GM12801 (cell line): Measurements from ENCODE around the gene FREM2.

Experiments
- TF ChIP-seq, protein P1 (sequence below): IDR thresholded peaks from one replicate; pipeline ENCODE4 v1.5.1; 2011; ENCODE audit warnings: control low read depth; ENCODE audit not compliant: insufficient read length; ENCODE audit errors: extremely low read depth

Gene FREM2

DNA sequence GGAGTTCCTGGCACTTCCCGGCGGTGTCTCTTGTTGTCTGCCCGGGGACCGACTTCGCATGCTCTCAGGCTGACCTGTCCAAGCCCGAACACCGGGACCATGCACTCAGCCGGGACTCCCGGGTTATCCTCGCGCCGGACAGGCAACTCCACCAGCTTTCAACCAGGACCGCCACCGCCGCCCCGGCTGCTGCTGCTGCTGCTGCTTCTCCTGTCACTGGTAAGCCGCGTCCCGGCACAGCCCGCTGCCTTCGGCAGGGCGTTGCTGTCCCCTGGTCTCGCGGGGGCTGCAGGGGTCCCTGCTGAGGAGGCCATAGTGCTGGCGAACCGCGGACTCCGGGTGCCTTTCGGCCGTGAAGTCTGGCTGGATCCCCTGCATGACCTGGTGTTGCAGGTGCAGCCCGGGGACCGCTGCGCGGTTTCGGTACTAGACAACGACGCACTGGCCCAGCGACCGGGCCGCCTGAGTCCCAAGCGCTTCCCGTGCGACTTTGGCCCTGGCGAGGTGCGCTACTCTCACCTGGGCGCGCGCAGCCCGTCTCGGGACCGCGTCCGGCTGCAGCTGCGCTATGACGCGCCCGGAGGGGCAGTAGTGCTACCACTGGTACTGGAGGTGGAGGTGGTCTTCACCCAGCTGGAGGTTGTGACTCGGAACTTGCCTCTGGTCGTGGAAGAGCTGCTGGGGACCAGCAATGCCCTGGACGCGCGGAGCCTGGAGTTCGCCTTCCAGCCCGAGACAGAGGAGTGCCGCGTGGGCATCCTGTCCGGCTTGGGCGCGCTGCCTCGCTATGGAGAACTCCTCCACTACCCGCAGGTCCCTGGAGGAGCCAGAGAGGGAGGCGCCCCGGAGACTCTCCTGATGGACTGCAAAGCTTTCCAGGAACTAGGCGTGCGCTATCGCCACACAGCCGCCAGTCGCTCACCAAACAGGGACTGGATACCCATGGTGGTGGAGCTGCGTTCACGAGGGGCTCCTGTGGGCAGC, 661 bp downstream of the FREM2 start:
- TF ChIP-seq, protein P1, sequence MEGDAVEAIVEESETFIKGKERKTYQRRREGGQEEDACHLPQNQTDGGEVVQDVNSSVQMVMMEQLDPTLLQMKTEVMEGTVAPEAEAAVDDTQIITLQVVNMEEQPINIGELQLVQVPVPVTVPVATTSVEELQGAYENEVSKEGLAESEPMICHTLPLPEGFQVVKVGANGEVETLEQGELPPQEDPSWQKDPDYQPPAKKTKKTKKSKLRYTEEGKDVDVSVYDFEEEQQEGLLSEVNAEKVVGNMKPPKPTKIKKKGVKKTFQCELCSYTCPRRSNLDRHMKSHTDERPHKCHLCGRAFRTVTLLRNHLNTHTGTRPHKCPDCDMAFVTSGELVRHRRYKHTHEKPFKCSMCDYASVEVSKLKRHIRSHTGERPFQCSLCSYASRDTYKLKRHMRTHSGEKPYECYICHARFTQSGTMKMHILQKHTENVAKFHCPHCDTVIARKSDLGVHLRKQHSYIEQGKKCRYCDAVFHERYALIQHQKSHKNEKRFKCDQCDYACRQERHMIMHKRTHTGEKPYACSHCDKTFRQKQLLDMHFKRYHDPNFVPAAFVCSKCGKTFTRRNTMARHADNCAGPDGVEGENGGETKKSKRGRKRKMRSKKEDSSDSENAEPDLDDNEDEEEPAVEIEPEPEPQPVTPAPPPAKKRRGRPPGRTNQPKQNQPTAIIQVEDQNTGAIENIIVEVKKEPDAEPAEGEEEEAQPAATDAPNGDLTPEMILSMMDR = no peak

DNA sequence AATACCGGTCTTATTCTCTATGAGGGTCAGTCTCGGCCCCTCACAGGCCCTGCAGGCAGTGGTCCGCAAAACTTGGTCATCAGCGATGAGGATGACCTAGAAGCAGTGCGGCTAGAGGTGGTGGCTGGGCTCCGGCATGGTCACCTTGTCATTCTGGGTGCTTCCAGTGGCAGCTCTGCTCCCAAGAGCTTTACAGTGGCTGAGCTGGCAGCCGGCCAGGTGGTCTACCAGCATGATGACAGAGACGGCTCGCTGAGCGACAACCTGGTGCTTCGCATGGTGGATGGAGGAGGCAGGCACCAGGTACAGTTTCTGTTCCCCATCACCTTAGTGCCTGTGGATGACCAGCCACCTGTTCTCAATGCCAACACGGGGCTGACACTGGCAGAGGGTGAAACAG, 1.8 kb downstream of the FREM2 start:
- TF ChIP-seq, protein P1 = no peak

DNA sequence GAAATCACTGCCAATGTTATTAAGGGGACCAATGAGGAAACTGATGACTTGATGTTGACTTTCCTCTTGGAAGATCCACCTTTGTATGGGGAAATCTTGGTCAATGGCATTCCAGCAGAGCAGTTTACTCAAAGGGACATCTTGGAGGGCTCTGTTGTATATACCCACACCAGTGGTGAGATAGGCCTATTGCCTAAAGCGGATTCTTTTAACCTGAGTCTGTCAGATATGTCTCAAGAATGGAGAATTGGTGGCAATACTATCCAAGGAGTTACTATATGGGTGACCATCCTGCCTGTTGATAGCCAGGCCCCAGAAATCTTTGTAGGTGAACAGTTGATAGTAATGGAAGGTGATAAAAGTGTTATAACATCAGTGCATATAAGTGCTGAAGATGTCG, 3.4 kb downstream of the FREM2 start:
- TF ChIP-seq, protein P1 = no peak

DNA sequence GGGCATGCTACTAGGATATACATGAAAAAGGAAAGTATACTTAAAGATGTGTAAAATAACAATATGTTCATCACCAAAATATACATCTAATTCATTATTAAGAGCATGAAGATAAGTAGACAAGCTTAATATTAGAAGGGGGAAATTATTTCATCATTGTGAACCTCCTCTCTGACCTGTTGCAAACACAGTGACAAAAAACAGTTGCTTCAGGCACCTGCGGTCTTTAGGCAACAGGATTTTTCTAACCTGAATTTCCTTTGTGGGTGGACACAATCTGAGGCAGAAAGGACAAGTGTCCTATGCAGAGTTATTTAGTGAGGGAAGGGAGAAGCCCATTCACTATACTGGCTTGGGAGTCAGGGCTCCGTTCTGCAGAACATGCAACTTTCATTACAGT, 6.3 kb downstream of the FREM2 start:
- TF ChIP-seq, protein P1 = no peak

DNA sequence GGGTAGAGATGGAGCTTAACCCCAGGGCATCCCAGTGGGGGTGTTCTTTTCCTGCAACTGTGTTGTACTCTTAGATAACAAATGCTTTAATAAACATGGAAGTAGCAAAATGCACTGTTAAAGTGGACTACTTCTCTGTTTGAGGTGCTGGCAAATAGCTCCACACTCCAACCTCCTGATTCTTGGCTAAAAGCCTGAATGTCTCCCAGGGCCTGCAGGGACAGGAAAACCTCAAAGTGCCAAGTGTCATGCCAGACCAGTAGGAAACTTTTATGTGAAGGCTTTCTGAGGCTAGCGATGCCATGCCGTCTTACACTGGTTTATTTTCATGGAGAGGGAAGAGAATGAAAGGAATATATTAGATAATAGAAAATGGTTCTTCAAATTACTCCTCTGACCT, 6.8 kb downstream of the FREM2 start:
- TF ChIP-seq, protein P1 = no peak

DNA sequence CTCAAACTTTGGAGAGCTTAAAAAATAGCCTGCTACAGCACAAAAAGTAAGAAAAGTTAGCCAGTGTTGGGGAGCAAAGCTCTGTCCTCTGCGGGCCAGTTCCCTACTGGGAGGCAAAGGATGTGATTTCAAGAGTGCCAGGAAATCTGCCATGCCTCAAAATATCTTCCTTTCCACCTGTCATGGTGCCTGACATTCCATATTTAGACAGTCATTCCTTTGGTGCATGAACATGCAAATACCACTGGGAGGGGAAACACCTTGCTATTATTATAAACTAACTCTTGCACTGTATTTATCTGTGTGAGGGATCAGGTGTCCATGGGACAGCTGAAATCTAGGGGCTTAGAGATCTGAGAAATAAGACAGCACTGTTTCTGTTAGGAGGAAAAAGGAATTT, 10.3 kb downstream of the FREM2 start:
- TF ChIP-seq, protein P1 = no peak

DNA sequence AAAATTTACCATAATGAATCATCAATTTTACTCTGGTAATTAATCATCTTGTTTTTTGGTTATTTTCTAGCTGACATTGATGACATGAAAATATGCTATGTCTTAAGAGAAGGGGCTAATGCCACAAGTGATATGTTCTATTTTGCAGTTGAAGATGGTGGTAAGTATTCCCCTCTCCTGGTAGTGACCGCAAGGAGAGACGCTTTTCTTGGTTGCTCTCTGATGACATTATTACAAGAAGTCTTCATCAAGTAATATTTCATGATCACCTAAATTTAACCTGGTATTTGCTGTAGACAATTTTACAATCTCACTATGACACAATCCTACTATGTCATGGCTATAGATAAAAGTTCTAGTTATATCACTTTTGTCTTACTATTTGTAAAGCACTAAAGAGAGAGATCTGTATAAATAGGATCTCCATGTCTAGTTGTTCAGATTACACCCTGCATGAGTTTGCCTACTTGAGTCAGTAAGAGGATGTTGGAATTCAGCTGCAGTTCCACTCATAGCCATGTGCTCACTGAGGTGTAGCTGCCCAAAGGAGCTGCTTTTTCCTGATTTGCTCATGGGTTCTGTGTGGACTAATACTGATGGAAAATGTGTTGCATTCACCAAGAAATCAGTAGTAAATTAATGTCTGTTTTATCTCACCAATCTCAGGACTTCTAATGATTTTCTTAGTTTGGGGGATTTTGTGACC, 10.9 kb downstream of the FREM2 start:
- TF ChIP-seq, protein P1 = no peak
